Measurements from ENCODE around the gene SPRYD4.
A peak's percentile ranks its signal among the peaks of the same experiment; 100 is the strongest.
"Not testable (repeated sequence)": the region's sequence is repeated elsewhere in the genome, so short reads cannot be mapped to it uniquely, and the experiment has no call there.

The SPRYD4 gene

DNA sequence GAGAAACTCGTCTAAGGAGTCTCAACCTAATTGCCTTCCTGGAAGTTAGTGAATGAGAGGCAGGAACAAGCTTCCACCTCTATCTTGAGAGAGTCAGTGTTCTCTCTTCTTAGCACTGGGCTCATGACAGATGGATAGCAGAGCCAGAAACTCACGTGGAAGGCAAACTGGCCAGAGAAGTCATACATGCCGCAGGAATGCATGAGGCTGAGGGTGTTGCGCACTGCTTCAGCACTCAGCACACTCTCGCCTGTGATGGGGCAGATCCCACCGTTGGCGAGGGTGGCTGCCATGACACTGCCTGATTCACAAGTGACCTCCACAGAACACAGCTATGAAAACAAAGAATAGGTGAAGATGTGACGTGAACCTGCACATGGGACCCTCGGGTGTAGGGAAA, 6.0 kb downstream of the SPRYD4 start:
- no peak for DNase-seq

DNA sequence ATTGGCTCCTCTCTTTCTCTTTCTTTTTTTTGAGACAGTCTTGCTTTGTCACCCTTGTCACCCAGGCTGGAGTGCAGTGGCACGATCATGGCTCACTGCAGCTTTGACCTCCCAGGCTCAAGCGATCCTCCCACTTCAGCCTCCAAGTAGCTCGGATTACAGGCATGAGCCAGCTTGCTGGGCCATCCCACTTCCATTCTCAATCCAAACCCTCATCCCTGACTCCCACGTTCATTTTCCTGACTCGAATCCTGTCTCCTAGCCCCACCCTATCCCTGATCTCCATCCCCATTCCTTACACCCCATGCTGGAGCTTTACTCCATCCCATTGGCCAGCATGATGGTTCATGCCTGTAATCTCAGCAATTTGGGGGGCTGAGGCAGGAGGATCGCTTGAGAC, 7.8 kb downstream of the SPRYD4 start:
- DNase-seq, result no peak

DNA sequence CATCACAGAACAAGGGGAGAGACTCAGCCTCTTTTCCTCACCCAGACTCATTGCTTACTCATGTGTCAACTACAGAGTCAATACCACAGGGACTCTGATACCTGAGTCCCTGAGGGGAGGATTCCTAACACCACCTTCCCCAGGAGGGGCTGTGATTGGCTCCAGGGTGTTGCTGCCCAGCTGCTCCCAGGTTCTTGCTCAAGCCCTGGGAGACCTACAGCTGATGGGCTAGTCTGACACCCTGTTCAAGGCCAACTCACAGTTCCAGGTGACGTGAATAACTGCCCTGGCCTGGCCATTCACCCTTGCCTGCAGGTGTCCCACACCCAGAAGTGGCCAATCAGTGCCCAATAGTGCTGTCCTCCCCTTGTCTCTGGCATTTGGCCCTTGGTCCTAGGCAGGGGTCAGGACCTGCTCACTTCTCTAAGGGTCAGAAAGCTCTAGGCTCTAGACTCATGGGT, 8.6 kb downstream of the SPRYD4 start:
- no peak for DNase-seq

DNA sequence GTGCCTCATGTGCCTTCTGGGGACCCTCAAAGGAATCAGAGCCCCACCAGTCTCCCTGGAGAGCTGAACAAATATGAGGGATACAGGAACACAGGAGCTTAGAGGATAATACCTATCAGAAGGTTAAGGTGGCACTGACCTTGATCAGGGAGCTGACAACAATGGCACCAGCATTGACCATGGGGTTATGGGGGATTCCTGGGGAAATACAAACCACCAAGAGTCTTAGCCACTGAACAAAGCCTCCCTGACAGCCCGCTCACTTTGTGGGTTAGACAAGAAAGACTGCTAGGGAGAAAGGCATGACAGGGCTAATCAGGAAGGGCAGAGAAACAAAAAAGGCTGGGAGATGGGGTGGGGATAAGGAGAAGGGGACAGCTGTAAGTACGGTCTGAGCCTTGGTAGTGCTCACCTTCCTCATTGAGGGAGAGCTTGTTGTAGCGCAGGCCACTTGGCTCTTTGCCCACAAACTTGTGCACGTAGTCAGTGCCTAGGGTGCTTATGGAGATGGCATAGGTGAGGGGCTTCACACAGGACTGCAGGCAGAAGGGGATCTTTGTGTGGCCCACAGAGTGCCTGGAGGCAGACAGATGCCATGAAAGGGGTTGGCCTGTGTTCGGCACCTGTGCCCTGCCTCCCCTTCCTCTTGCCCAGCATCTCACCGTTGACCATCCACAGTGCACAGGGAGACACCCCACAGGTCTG, 9.3 kb downstream of the SPRYD4 start:
- no peak for DNase-seq

DNA sequence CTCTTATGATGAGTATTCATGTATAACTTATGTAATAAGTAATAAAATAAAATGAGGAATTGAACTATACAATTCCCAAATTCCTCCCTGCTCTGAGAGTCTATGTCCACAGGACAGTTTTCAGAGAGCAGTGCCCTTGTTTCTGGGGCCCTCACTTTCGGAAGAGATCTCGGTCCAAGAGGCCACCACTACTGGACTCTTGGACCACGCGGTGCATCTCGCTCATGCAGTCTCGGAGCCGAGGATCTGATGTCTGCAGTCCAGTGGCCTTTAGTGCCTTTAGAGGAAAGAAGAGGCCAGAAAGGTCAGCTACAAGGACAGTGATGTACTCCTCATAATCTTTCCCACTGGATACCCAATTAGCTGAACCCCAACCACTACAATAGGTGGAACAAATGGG, 11.2 kb downstream of the SPRYD4 start:
- no peak for DNase-seq

DNA sequence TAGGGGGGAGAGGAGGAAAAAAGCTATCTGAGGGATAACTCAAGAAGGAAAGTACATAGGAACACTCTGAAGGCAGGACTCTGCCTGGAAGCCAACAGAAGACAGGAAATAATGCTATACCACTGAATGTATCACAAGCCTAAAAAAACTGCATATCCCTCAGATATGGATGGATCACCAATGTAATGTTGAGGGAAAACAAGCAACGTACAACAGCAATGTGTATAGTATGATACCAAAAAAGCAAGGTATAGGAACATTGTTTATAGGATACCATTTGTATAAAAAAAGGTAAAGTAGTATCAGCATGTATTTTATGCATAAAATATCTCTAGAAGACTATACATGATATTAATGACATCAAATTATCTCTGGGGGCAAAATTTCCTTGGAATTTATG, 16.2 kb downstream of the SPRYD4 start:
- no peak for DNase-seq

DNA sequence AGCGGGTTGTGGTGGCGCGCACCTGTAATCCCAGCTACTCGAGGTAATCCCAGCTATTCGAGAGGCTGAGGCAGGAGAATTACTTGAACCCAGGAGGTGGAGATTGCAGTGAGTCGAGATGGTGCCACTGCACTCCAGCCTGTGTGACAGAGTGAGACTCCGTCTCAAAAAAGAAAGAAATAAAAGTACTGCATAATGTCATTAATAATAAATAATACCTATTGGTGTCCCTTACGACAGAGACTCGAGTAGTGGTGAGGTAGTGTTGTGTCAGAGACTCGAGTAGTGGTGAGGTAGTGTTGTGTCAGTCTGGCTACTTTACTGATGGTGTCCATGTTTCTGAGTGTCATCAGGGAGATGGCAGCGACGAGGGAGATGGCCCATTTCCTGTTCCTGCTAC, 18.3 kb downstream of the SPRYD4 start:
- DNase-seq, result no peak

DNA sequence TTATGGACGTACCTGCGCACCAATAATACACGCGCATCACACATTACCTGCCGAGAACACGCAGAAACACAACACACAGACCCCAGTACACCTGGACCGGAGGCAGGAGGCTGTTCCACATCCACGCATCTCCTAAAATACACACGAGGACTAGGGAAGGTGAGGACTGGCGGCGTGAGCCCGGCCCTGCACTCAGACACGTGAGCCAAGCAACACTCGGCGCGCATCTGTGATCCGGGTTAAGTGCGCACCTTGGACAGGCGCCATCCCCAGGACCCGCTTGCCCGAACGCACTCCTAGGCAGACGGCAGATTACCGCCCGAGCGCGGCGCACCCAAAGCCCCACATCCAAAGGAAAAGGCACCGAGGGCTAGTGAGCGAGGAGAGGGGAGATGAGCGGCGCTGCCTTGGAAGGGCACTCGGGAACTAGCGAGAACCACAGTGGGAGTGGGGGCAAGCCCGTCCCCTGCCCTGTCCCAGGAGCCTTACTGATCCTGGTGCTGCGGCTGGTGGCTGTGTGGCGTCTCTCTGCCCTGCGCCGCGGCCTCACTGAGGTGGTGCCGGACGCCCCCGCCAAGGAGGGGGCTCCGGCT, 19.2 kb downstream of the SPRYD4 start:
- peak; percentile 85 for DNase-seq

DNA sequence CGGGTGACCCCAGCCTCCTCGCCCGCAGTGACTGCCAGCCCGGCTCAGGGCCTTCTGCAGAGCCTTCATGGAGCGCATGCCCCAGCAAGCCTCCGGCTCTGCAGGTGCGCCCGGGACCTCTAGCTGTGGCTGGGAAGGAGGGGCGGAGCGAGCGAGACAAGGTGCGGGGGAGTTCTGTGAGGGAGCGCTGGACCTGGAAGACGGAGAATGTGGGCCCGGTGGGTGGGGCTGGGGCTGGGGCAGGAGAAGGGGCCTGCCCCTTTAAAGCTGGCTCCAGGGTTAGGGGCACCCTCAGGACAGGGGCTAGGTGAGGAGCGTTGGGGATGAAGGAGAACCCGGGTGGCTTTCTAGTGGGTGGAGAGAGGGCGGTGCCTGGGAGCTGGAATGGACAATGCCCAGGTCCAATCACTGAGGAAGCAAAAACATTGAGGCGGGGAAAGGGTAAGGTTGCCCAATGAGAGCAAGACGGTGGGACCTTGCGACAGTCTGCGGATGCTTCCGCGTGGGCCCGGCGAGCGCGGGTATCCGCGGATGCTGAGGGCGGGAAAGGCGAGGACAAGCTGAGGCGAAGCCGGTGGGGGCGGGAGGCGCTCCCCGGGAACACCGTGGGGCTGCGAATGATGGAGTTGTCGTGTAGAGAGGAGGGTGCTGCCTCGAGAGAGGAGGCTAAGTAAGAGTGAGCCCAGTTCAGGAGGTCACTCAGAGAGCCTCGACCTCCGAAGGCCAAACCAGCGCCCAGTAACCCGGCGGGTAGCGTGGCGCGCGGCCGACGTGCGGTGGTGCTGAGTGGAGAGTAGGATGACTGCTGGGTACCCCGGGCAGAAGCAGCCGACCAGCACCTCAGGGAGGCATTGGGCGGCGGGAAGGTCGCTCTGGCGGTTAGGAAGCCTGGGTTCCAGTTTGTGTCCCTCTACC, 19.9 kb downstream of the SPRYD4 start, which contains the start of gene GLS2:
Gene GLS2, minus strand, starts transcription at position 121 of the 915 bp plus-strand sequence. Its CDS starts 43 bp downstream, at position 78.
- DNase-seq, result peak; percentile 86

DNA sequence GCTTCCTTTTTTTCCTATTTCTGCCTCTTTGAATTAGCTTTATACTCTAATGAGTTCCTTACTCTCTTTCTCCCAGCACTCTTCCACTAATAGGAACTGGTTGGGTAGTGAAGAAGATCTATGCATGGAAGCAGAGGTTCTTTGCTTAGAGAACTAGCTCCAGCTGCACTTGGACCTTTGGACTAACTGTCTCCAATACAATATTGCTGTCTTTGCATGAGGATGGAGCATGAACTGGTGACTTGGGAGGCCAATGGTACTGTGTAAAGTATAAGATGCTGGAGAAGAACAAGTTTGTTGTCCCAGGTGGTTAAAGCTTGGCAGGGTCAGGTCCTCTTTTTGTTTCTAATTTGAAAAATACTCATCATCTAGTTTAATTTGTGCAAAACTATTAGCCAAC, 22.0 kb downstream of the SPRYD4 start:
- no peak for DNase-seq

DNA sequence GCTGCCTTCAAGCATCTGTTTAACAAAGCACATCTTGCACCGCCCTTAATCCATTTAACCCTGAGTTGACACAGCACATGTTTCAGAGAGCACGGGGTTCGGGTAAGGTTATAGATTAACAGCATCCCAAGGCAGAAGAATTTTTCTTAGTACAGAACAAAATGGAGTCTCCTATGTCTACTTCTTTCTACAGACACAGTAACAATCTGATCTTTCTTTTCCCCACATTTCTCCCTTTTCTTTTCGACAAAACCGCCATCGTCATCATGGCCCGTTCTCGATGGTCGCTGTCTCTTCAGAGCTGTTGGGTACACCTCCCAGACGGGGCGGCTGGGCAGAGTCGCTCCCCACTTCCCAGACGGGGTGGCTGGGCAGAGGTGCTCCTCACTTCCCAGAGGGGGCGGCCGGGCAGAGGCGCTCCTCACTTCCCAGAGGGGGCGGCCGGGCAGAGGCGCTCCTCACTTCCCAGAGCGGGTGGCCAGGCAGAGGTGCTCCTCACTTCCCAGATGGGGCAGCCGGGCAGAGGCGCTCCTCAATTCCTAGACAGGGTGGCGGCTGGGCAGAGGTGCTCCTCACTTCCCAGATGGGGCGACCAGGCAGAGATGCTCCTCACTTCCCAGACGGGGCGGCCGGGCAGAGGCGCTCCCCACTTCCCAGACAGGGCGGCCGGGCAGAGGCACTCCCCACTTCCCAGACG, 25.2 kb downstream of the SPRYD4 start:
- DNase-seq, result not testable (repeated sequence)

DNA sequence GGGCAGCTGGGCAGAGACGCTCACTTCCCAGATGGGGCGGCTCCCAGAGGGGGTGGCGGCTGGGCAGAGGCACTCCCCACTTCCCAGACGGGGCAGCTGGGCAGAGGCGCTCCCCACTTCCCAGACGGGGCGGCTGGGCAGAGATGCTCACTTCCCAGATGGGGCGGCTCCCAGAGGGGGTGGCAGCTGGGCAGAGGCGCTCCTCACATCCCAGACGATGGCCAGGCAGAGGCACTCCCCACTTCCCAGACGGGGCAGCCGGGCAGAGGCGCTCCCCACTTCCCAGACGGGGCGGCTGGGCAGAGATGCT, 25.7 kb downstream of the SPRYD4 start:
- not testable (repeated sequence) for DNase-seq

DNA sequence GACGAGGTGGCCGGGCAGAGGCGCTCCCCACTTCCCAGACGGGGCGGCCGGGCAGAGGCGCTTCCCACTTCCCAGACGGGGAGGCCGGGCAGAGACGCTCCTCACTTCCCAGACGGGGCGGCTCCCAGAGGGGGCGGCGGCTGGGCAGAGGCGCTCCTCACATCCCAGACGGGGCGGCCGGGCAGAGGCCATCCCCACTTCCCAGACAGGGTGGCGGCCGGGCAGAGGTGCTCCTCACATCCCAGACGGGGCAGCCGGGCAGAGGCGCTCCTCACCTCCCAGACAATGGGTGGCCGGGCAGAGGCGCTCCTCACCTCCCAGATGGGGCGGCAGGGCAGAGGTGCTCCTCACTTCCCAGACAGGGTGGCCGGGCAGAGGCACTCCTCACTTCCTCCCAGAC, 26.1 kb downstream of the SPRYD4 start:
- DNase-seq, result not testable (repeated sequence)

DNA sequence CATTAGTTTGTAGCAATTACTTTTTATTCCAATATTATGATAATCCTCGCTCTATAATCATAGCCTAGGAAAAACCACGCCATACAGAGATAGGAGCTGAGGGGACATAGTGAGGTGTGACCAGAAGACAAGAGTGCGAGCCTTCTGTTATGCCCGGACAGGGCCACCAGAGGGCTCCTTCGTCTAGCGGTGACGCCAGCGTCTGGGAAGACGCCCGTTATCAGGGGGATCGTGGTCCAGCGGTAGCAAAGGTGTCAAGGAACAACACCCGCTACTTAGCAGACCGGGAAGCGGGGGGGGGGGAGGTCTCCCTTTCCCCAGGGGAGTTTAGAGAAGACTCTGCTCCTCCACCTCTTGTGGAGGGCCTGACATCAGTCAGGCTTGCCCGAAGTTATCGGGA, 28.3 kb downstream of the SPRYD4 start:
- not testable (repeated sequence) for DNase-seq

DNA sequence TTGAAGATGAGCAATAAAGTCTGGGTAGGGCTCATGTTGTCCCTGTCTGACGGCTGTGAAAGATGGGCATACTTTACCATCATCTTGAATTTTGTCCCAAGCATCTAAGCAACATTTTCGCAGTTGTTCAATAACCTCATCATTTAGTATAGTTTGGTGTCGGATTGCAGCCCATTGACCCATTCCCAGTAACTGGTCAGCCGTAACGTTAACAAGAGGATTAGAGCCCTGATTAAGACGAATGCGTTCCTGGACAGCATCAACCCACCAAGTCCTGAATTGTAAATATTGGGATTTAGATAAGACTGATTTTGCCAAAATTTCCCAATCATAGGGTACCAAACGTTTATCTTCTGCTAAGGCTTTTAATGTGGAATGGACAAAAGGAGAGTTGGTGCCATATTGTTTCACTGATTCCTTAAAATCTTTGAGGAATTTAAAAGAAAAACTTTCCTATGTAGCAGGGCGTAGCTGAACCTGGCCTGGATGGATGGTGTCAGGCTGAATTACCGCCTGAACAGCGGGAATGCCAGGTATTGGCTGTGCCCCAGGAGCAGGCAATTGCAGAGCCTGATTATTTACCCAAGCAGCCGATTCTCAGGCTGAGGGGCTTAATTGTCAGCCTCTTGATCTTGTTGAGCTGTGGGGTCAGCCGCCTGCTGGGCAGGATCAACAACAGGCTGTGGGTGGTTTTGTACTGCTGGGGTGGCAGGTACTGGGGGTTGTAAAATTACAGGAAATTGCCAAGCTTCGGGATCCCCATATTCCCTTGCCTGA, 29.9 kb downstream of the SPRYD4 start:
- not testable (repeated sequence) for DNase-seq

DNA sequence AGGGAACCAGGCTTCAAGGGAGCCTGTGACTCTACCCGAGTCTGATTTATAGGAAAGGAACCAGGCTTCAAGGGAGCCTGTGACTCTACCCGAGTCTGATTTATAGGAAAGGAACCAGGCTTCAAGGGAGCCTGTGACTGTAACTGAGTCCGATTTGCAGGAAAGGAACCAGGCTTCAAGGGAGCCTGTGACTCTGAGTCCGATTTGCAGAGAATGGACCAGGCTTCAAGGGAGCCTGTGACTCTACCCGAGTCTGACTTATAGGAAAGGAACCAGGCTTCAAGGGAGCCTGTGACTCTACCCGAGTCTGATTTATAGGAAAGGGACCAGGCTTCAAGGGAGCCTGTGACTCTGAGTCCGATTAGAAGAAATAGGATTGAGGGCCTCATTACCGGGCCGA, 31.1 kb downstream of the SPRYD4 start:
- not testable (repeated sequence) for DNase-seq

DNA sequence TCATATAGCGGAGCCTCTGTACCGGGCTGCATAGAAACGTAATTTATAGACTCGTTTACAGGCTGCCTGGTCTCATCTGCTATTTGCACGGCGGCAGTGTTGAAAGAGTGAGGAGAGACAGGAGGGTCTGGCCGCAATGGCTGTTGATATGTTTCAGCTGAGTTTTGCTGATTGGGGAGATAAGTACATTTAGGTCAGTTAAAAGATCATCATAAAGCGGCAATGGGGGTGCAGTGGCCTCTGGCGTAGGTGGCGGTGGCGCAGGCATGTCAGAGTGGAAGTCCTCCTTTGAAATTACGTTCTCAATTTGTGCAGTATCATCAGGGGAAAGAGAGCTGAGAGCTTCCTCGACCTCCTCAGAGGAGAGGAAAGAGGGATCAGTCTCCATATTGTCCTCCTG, 31.5 kb downstream of the SPRYD4 start:
- not testable (repeated sequence) for DNase-seq

DNA sequence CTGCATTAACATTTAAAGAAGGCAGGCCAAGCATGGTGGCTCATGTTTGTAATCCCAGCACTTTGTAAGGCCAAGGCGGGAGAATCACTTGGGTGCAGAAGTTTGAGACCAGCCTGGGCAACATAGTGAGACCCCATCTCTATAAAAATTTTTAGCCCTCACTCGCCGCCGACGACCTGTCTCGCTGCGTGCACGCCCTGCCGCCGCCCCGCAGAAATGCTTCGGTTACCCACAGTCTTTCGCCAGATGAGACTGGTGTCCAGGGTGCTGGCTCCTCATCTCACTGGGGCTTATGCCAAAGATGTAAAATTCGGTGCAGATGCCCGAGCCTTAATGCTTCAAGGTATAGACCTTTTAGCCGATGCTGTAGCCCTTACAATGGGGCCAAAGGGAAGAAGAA, 42.4 kb downstream of the SPRYD4 start:
- DNase-seq, result no peak

DNA sequence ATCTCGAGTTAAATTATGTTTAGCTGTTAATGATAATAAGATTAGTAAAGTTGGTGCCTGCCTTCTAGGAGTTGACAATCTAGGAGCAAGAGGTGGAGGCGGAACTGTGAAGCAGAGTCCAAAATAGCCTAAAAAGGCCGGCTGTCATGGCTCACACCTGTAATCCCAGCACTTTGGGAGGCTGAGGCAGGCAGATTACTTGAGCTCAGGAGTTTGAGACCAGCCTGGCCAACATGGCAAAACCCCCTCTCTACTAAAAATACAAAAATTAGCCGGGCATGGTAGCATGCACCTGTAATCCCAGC, 45.6 kb downstream of the SPRYD4 start:
- not testable (repeated sequence) for DNase-seq

DNA sequence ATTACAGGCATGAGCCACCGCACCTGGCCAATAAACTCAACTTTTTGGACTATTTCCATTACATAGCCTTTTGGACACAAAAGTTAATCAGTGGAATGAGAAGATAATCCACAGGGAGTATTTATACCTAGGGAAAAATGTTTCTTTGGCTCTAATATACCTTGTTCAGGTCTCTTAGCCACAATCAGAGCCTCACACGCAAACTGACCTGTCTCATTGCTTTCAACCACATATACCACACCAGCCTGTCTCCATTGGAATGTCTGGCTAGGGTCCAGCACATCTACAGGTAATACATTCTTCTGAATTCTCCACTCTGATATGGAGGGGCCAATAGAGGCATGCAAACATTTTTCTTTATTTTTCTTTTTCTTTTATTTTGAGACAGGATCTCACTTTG, 49.5 kb downstream of the SPRYD4 start:
- DNase-seq, result no peak

DNA sequence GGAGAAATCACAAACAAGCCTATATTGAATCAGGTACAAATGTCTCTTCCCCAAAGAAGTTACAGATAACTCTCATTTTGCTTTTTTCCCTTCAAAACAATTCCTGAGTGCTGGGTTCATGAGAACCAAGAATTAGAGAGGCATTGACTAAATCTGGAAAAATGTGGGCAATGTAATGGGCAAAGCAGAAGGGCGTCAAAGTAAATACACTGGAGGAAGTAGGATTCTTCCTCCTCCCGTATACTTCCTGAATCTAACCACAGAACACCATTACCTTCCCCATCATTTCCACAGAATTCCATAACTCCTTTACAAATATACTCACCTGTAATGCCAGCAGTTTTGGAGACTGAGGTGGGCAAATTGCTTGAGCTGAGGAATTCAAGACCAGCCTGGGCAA, 50.2 kb downstream of the SPRYD4 start:
- DNase-seq, result no peak

DNA sequence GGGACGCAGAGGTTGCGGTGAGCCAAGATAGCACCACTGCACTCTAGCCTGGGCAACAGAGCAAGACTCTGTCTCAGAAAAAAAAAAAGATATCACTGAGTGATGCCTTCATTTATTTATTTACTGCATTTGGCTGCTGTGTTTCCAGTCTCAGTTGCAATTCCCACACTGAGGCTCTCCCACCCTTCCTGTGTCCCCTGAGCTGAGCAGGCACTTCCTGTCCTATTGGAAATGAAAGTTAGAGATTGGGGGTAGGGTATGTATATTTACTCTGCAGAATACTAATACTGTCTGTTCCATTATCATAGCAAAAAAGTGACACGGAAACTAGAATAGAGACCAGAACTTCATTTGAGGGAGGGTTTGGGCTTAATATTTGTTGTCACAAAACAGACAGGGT, 51.7 kb downstream of the SPRYD4 start:
- DNase-seq, result no peak

Measured in right kidney (tissue), 1 donor.